Natural killer cell (primary cell): ENCODE data around the gene COX4I1. TPM values are rescaled to one million over a fixed set of nuclear protein-coding genes. Genes with fewer than 3 reads are reported as not detected.

Source experiments
- ATAC-seq, 3 donors: fragments of 150-1000 bp in 2 of 3; fragments of 200-7000 bp in 1 of 3; cut with Tn5 transposase; 1 replicate in 1 of 3; 2 replicates in 2 of 3; pipeline ENCODE4 v1.10.0; 2021; ENCODE audit warnings: mild to moderate bottlenecking in 2 of 3, moderate library complexity in 2 of 3
- DNase-seq, 2 donors: peaks; one replicate each; pipeline versions ENCODE4 v3.0.0 to v3.0.0-alpha.2; 2013 to 2021; ENCODE audit warnings: mixed read lengths in 1 of 2
- H3K27ac ChIP-seq: one replicate; pipeline ENCODE4 v1.5.1; 2013; ENCODE audit warnings: mild to moderate bottlenecking, low read length
- H3K27me3 ChIP-seq: one replicate; pipeline ENCODE4 v1.6.1; 2013; ENCODE audit warnings: low read length; ENCODE audit not compliant: control insufficient read depth, insufficient read depth
- H3K36me3 ChIP-seq: one replicate; pipeline ENCODE4 v1.6.1; 2013; ENCODE audit warnings: low read length; ENCODE audit not compliant: control insufficient read depth, insufficient read depth
- H3K4me1 ChIP-seq: one replicate; pipeline ENCODE4 v1.6.1; 2013; ENCODE audit warnings: low read length; ENCODE audit not compliant: control insufficient read depth, insufficient read depth
- H3K4me3 ChIP-seq: one replicate; pipeline ENCODE4 v1.5.1; 2013; ENCODE audit warnings: low read length
- H3K9me3 ChIP-seq: one replicate; pipeline ENCODE4 v1.6.1; 2013; ENCODE audit warnings: low read length; ENCODE audit not compliant: control insufficient read depth, insufficient read depth
- H3K27ac Mint-ChIP-seq, 2 donors: one replicate each; pipeline ENCODE4 v1.8.0; 2022; ENCODE audit warnings: mild to moderate bottlenecking in 2 of 2, mixed read lengths in 2 of 2, moderate library complexity in 1 of 2
- H3K27me3 Mint-ChIP-seq, 2 donors: one replicate each; pipeline ENCODE4 v1.8.0; 2022; ENCODE audit warnings: low read depth in 2 of 2, mixed read lengths in 2 of 2
- H3K36me3 Mint-ChIP-seq: one replicate; pipeline ENCODE4 v1.8.0; 2022; ENCODE audit warnings: mixed read lengths
- H3K4me1 Mint-ChIP-seq, 2 donors: one replicate each; pipeline ENCODE4 v1.8.0; 2022; ENCODE audit warnings: mixed read lengths in 2 of 2
- H3K4me3 Mint-ChIP-seq: one replicate; pipeline ENCODE4 v1.8.0; 2022; ENCODE audit warnings: mild to moderate bottlenecking, moderate library complexity, mixed read lengths
- H3K9me3 Mint-ChIP-seq, 2 donors: one replicate each; pipeline ENCODE4 v1.8.0; 2022; ENCODE audit warnings: mixed read lengths in 2 of 2
- CTCF ChIP-seq: fragments of 200-600 bp; IDR thresholded peaks from one replicate; pipeline ENCODE4 v1.8.0; 2022; ENCODE audit warnings: antibody characterized with exemption
- WGBS: methylation state at CpG from one replicate; pipeline ENCODE4 v1.1.7; 2013; ENCODE audit warnings: missing lambda C conversion rate; ENCODE audit not compliant: insufficient coverage; 5-methylcytosine and 5-hydroxymethylcytosine counted together
- intact Hi-C: fragments of 100-400 bp; cut with micrococcal nuclease; formaldehyde crosslinking; loops from one replicate; pipeline ENCODE4 v1.14.2; 2022
- total RNA-seq, 4 donors: library from RNA; stranded (reverse); fragments of 120-200 nt in 1 of 4; gene quantifications; one replicate each; pipeline versions ENCODE4 v1.2.3 to v1.2.4, GENCODE V29; 2013 to 2022

COX4I1 gene
- total RNA-seq, 3 donors from 2014 or later (not counting 1 experiment from before 2014, with no cell fraction given) = 338 to 422 (median 410) TPM

- Histone ChIP-seq H3K36me3 (no peaks in the 10 kb centered on the region), H3K4me3 (peak within 1 kb of the TSS; percentile 45), H3K27me3 (peaks cover 18% of the 10 kb centered on the region), H3K4me1 (peaks cover 44% of the 10 kb centered on the region), H3K9me3 (no peaks in the 10 kb centered on the region), H3K27ac (no peak within 1 kb of the TSS)
- peak in 1 of 2 donors; percentile 40 for DNase-seq
- ATAC-seq = peak; percentile 67 to 80 (median 80)
- intact Hi-C loops = no loop called here
- no peak for TF ChIP-seq CTCF
- WGBS = 9% methylated on average over 96 of the region's 96 CpGs
- Mint-ChIP-seq H3K27ac (no peak within 1 kb of the TSS), H3K4me3 (peak within 1 kb of the TSS; percentile 84), H3K27me3 (peaks cover 7 to 20% of the 10 kb centered on the region in 2 donors), H3K4me1 (peaks cover 6 to 11% of the 10 kb centered on the region in 2 donors), H3K36me3 (no peaks in the 10 kb centered on the region), H3K9me3 (no peaks in the 10 kb centered on the region)
These were observed 48.4 kb upstream of the COX4I1 start, which contains the start of gene C16orf74 for GRCh38 chr16:85750827-85751697. TSS of gene C16orf74 (minus strand) at chr16:85751096. CDS start at chr16:85735217, 15,879 bp downstream.

GRCh38 chr16:85751698-85752501, 47.6 kb upstream of the COX4I1 start:
- intact Hi-C loops = no loop called here

GRCh38 chr16:85752511-85753420, 46.7 kb upstream of the COX4I1 start:
- WGBS = 81% methylated on average over 21 of the region's 21 CpGs
- Histone ChIP-seq H3K9me3 (no peaks in the 10 kb centered on the region), H3K4me3 (no peak overlapping the region), H3K4me1 (peaks cover 47% of the 10 kb centered on the region), H3K36me3 (no peaks in the 10 kb centered on the region), H3K27me3 (peaks cover 18% of the 10 kb centered on the region), H3K27ac (no peak overlapping the region)
- no peak for ATAC-seq
- intact Hi-C loops = no loop called here
- TF ChIP-seq CTCF = no peak
- Mint-ChIP-seq H3K36me3 (no peaks in the 10 kb centered on the region), H3K9me3 (no peaks in the 10 kb centered on the region), H3K4me1 (peaks cover 6 to 11% of the 10 kb centered on the region in 2 donors), H3K27ac (no peak overlapping the region), H3K4me3 (no peak overlapping the region), H3K27me3 (peaks cover 7 to 20% of the 10 kb centered on the region in 2 donors)
- no peak for DNase-seq

More at GRCh38 chr16:85751698-85752501, 47.6 kb upstream of the COX4I1 start:
- DNase-seq (no peak), ATAC-seq (no peak)
- Mint-ChIP-seq H3K9me3 (no peaks in the 10 kb centered on the region), H3K27me3 (peaks cover 7 to 20% of the 10 kb centered on the region in 2 donors), H3K4me1 (peaks cover 6 to 11% of the 10 kb centered on the region in 2 donors), H3K36me3 (no peaks in the 10 kb centered on the region), H3K27ac (no peak overlapping the region), H3K4me3 (peak overlapping the region; percentile 28)
- 61% methylated on average over 14 of the region's 15 CpGs for WGBS
- Histone ChIP-seq H3K27ac (no peak overlapping the region), H3K4me3 (no peak overlapping the region), H3K36me3 (no peaks in the 10 kb centered on the region), H3K27me3 (peaks cover 18% of the 10 kb centered on the region), H3K4me1 (peaks cover 50% of the 10 kb centered on the region), H3K9me3 (no peaks in the 10 kb centered on the region)
- no peak for TF ChIP-seq CTCF
